ENCODE results near the gene SPSB2.

The SPSB2 gene

GRCh38 chr12:6849976-6850560 is 23.0 kb downstream of the SPSB2 start:
- no peak for DNase-seq

GRCh38 chr12:6849427-6849826 is 23.7 kb downstream of the SPSB2 start:
- no peak for DNase-seq

GRCh38 chr12:6847676-6848075 is 25.4 kb downstream of the SPSB2 start:
- DNase-seq: peak; percentile 95

GRCh38 chr12:6846316-6846869 is 26.7 kb downstream of the SPSB2 start:
- DNase-seq: peak; percentile 98

- DNase-seq: no peak
Measured at GRCh38 chr12:6845395-6845794, 27.7 kb downstream of the SPSB2 start.

GRCh38 chr12:6843118-6843902 is 29.8 kb downstream of the SPSB2 start:
- peak; percentile 54 for DNase-seq

GRCh38 chr12:6842075-6842474 is 31.0 kb downstream of the SPSB2 start:
- no peak for DNase-seq

GRCh38 chr12:6840761-6841515 is 32.2 kb downstream of the SPSB2 start, which contains the start of gene GNB3:
Gene GNB3, plus strand, starts transcription at chr12:6840925. Its CDS starts 363 bp downstream, at chr12:6841288.
- DNase-seq: peak; percentile 80

GRCh38 chr12:6840330-6840729 is 32.8 kb downstream of the SPSB2 start:
- DNase-seq: peak; percentile 100

GRCh38 chr12:6839482-6840201 is 33.5 kb downstream of the SPSB2 start:
- DNase-seq: peak; percentile 99

GRCh38 chr12:6838854-6839253 is 34.2 kb downstream of the SPSB2 start:
- DNase-seq: no peak

- no peak for DNase-seq
Measured at GRCh38 chr12:6837370-6838060, 35.6 kb downstream of the SPSB2 start.

- no peak for DNase-seq
Measured at GRCh38 chr12:6836851-6837250, 36.3 kb downstream of the SPSB2 start.

GRCh38 chr12:6834873-6835272 is 38.2 kb downstream of the SPSB2 start:
- DNase-seq: peak; percentile 49

- DNase-seq: no peak
Measured at GRCh38 chr12:6834254-6834653, 38.8 kb downstream of the SPSB2 start.

- DNase-seq: no peak
Measured at GRCh38 chr12:6833189-6833890, 39.8 kb downstream of the SPSB2 start.

GRCh38 chr12:6832125-6832524 is 41.0 kb downstream of the SPSB2 start:
- DNase-seq: no peak

GRCh38 chr12:6831450-6831995 is 41.6 kb downstream of the SPSB2 start:
- DNase-seq: no peak

- DNase-seq: no peak
Measured at GRCh38 chr12:6830999-6831398, 42.1 kb downstream of the SPSB2 start.

GRCh38 chr12:6830286-6830890 is 42.7 kb downstream of the SPSB2 start:
- no peak for DNase-seq
